Measurements from ENCODE around the gene PIM2.

Gene PIM2

GRCh38 chrX:48899078-48899410 is 19.8 kb downstream of the PIM2 start:
- H3K4me3 ChIP-seq (ENCODE audit: low read depth, low read length), result peak overlapping the region; percentile 88
- DNase-seq (ENCODE audit: low read depth), result no peak

GRCh38 chrX:48897625-48898306 is 21.1 kb downstream of the PIM2 start, which contains the start of the genes PQBP1 and TIMM17B:
Gene PQBP1 (plus strand): TSS chrX:48897930. CDS start chrX:48898510, 580 bp downstream.
Gene TIMM17B (minus strand): TSS chrX:48897768. CDS start chrX:48897749, 19 bp downstream.
- TF ChIP-seq CTCF (IDR thresholded peaks at IDR 0.05; ENCODE audit: control insufficient read depth, extremely low read depth, insufficient read depth), result no peak
- peak within 1 kb of the TSS; percentile 88 for H3K4me3 ChIP-seq (ENCODE audit: low read depth, low read length)
- DNase-seq (ENCODE audit: low read depth), result peak; percentile 94

More at GRCh38 chrX:48899078-48899410, 19.8 kb downstream of the PIM2 start:
- TF ChIP-seq CTCF (IDR thresholded peaks at IDR 0.05; ENCODE audit: control insufficient read depth, extremely low read depth, insufficient read depth), result no peak

GRCh38 chrX:48897157-48897624 is 21.6 kb downstream of the PIM2 start:
- TF ChIP-seq CTCF (IDR thresholded peaks at IDR 0.05; ENCODE audit: control insufficient read depth, extremely low read depth, insufficient read depth), result no peak
- H3K4me3 ChIP-seq (ENCODE audit: low read depth, low read length), result peak overlapping the region; percentile 88
- peak; percentile 76 for DNase-seq (ENCODE audit: low read depth)

GRCh38 chrX:48896611-48897011 is 22.2 kb downstream of the PIM2 start:
- peak; percentile 34 for DNase-seq (ENCODE audit: low read depth)
- TF ChIP-seq CTCF (IDR thresholded peaks at IDR 0.05; ENCODE audit: control insufficient read depth, extremely low read depth, insufficient read depth), result no peak
- peak overlapping the region; percentile 88 for H3K4me3 ChIP-seq (ENCODE audit: low read depth, low read length)

- no peak overlapping the region for H3K4me3 ChIP-seq (ENCODE audit: low read depth, low read length)
- TF ChIP-seq CTCF (IDR thresholded peaks at IDR 0.05; ENCODE audit: control insufficient read depth, extremely low read depth, insufficient read depth), result no peak
- no peak for DNase-seq (ENCODE audit: low read depth)
Measured at GRCh38 chrX:48894891-48895290, 23.9 kb downstream of the PIM2 start.

GRCh38 chrX:48893556-48894348 is 25.1 kb downstream of the PIM2 start:
- H3K4me3 ChIP-seq (ENCODE audit: low read depth, low read length), result no peak overlapping the region
- TF ChIP-seq CTCF (IDR thresholded peaks at IDR 0.05; ENCODE audit: control insufficient read depth, extremely low read depth, insufficient read depth), result no peak
- DNase-seq (ENCODE audit: low read depth), result no peak

Measured in LNCaP clone FGC (cell line).